Astrocyte of the cerebellum (primary cell): ENCODE data around the gene UTP14A.

Source experiments
- DNase-seq: peaks from one replicate; pipeline ENCODE4 v3.0.0-alpha.2; 2011; ENCODE audit warnings: low read depth
- H3K4me3 ChIP-seq: 2 replicates; pipeline ENCODE4 v1.5.1; 2011; ENCODE audit warnings: mild to moderate bottlenecking, low read depth, low read length, moderate library complexity
- in situ Hi-C: cut with HindIII; loops from 2 replicates; pipeline ENCODE4 v1.10.0; 2017; ENCODE audit warnings: low sequenced_read_pairs
- TF ChIP-seq, protein P1 (sequence below): IDR thresholded peaks from 2 replicates; pipeline ENCODE4 v1.5.1; 2012; ENCODE audit warnings: low read length, low read depth, moderate library complexity, mild to moderate bottlenecking; ENCODE audit errors: missing control alignments

The UTP14A gene

GRCh38 chrX:129900054-129900453 lies 5.9 kb upstream of the UTP14A start:
- no peak overlapping the region for H3K4me3 ChIP-seq
- in situ Hi-C loops = no loop called here
- TF ChIP-seq, protein P1, sequence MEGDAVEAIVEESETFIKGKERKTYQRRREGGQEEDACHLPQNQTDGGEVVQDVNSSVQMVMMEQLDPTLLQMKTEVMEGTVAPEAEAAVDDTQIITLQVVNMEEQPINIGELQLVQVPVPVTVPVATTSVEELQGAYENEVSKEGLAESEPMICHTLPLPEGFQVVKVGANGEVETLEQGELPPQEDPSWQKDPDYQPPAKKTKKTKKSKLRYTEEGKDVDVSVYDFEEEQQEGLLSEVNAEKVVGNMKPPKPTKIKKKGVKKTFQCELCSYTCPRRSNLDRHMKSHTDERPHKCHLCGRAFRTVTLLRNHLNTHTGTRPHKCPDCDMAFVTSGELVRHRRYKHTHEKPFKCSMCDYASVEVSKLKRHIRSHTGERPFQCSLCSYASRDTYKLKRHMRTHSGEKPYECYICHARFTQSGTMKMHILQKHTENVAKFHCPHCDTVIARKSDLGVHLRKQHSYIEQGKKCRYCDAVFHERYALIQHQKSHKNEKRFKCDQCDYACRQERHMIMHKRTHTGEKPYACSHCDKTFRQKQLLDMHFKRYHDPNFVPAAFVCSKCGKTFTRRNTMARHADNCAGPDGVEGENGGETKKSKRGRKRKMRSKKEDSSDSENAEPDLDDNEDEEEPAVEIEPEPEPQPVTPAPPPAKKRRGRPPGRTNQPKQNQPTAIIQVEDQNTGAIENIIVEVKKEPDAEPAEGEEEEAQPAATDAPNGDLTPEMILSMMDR = no peak
- no peak for DNase-seq

DNA sequence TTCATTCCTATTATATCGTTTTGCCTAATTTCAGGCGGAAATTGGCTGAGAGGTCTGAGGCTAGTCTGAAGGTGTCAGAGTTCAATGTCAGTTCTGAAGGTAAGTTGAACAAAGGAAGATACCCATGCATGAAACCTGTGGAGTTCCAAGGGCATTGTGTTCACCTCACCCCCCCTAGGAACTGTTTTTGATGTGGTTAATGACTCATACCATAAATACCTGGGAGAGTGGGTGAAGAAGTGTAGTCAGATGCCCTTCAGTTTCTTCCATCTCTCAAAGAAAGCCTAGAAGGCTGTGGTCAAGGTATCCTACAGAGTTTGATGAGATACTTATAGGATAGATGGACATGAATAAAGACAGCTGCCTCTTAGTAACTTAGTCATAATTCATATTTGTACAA lies 2.7 kb downstream of the UTP14A start:
- TF ChIP-seq, protein P1 = no peak
- H3K4me3 ChIP-seq = no peak overlapping the region
- in situ Hi-C loops = no loop called here
- DNase-seq = no peak

DNA sequence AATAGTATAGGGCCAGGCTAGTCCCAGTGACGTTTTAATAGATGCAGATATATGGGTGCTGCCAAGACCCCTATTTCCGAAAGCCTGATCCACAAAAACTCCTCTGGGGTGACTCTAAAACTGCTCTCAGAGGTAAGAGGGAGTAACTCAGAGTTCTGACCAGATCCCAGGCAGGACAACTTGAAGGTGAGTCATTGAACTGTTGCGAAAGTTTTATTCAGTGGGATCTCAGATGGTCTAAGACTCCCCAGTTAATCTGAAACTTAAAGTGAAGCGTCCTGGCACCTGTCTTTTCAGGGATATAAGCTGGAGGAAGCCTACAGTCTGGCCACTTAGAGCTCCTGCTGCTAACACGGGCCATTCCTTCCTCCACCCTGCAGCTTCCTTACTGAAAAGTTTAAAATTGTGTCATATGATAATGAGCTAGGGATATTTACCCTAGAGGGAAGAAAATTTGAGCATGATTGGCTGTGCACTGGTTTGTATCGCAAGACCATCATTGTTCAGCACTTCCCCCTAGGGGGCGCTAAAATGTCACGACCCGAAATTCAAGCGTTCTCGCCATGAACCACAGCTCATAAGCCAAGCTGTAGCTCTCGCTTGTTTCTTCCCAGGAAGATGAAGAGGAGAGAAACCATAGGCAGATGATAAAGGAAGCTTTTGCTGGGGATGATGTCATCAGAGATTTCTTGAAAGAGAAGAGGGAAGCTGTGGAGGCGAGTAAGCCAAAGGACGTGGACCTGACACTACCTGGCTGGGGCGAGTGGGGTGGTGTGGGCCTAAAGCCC lies 19.5 kb downstream of the UTP14A start:
- peak; percentile 69 for DNase-seq
- TF ChIP-seq, protein P1 = peak; percentile 58
- in situ Hi-C loops = loop anchor here (5.0 kb wide), 1 partner anchor 107 kb away; no protein-coding TSS in a partner anchor
- H3K4me3 ChIP-seq = no peak overlapping the region

- in situ Hi-C loops = no loop called here
- TF ChIP-seq, protein P1 = no peak
- no peak for DNase-seq
- H3K4me3 ChIP-seq = peak overlapping the region; percentile 47
Measured at GRCh38 chrX:129930941-129931410, 25.0 kb downstream of the UTP14A start.

DNA sequence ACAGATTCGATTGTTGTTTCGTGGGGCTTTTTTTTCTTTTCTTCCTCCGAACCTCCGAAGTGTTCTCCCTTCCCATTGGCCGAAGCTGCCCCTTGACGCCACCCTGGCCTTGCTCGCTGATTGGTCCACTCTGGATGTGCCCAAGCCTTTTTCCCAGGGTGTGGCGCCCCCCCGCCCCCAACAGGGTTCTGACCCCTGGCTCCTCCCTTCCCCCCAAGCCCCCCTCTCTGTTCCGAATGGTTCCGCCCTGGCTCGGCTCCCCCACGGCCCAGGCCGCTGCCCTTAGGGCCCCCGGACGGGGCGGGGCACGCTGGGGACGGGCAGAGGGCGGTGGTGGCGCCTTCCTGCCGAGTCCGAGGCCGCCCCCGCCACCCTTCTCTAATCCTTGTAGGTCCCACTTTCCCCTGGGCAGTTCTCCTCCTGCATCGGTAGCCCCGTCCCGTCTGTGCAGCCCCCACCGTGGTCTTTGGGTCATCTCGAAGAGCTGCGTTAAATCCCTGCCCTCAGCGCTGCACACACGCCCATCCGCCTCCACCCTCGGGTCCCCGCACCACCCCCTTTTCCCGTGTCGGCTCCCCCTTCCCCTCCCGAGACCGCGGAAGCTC lies 25.5 kb downstream of the UTP14A start:
- in situ Hi-C loops = no loop called here
- TF ChIP-seq, protein P1 = no peak
- H3K4me3 ChIP-seq = peak overlapping the region; percentile 47

DNA sequence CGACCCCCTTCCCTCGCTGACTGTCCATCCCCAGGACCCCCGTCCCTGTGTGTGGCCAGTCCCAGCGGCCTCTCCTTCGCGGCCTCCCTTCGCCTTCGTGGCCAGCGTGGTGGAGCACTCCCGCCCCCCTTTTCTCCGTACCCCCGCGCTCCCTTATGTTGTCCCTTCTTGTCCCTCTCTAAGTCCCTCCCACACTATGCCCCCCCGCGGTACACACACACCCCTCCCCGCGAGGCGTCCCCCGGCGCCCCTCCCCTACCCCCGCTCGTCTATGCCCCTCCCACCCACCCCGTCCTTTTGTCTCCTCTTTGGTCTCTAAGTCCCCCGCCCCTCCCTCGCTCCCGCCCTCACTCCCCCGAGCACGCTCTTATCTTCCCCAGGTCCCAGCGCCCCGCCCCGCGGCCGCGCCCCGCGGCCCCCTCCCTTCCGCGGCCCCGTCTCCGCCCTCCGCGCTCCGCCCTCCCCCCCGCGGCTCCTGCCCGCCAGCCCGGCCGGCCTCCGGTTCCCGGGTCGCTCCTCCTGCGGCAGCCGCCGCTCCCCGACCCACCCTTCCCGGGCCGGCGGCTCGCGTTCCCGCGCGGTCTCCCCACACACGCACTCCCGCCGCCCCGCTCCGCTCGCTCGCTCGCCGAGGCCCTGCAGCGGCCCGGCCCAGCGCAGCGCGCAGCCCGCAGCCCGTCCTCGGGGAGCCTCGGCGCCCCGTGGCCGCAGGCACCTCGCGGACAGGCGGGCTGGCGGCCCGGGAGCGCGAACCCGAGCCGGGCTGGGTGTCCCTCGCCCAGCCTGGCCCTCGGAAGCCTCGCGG lies 26.3 kb downstream of the UTP14A start:
- H3K4me3 ChIP-seq = peak overlapping the region; percentile 47
- in situ Hi-C loops = no loop called here
- DNase-seq = peak; percentile 60
- TF ChIP-seq, protein P1 = no peak

More for the DNA sequence above, 25.5 kb downstream of the UTP14A start:
- DNase-seq = peak; percentile 73
